ENCODE data around the gene C1RL. TPM values are rescaled to one million over a fixed set of nuclear protein-coding genes. Genes with fewer than 3 reads are reported as not detected.
A peak's percentile ranks its signal among the peaks of the same experiment; 100 is the strongest.

The C1RL gene
- total and polyA plus RNA-seq, 10 donors, result 19.1 to 126 (median 84.4) TPM

DNA sequence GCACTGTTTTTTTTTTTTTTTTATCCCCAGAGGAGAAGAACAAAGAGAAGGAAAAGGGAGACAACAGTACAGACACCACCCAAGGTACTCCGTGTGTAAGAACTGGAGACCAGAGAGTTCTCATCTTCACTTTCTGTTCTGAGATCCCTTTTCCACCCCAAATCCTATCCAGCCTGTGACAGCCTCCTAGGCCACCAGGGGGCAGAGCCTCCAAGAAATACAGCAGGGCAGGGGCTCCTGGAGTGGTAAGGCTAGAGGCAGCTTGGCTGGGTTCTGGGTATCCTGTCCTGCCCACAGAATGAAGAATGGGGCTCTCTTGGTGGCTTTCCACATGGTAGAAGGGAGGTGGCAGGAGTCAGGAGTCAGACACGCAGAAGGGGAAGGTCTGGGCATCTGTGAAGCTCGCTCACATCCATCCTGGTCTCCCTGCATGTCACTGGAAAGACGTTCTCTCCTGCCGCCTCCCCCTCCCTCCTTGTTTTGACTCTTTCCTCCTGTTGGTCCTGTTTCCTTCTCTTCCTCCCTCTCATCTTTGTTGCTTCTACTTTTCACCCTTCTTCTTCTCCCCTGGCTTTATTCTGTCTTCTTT lies 33.1 kb upstream of the C1RL start:
- 62 to 95% (median 78%) methylated on average over 5 of the region's 5 CpGs for WGBS, 5 donors
- TF ChIP-seq, protein P1, sequence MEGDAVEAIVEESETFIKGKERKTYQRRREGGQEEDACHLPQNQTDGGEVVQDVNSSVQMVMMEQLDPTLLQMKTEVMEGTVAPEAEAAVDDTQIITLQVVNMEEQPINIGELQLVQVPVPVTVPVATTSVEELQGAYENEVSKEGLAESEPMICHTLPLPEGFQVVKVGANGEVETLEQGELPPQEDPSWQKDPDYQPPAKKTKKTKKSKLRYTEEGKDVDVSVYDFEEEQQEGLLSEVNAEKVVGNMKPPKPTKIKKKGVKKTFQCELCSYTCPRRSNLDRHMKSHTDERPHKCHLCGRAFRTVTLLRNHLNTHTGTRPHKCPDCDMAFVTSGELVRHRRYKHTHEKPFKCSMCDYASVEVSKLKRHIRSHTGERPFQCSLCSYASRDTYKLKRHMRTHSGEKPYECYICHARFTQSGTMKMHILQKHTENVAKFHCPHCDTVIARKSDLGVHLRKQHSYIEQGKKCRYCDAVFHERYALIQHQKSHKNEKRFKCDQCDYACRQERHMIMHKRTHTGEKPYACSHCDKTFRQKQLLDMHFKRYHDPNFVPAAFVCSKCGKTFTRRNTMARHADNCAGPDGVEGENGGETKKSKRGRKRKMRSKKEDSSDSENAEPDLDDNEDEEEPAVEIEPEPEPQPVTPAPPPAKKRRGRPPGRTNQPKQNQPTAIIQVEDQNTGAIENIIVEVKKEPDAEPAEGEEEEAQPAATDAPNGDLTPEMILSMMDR (IDR thresholded peaks at IDR 0.05 in 8 of 11, conservative IDR thresholded peaks at IDR 0.05 in 3 of 11), result peak; percentile 37 to 82 (median 68)
- TF ChIP-seq POLR2AphosphoS5 (IDR thresholded peaks at IDR 0.05) (no peak), POLR2A (IDR thresholded peaks at IDR 0.05) (no peak)
- Histone ChIP-seq H3K9me3 (no peaks in the 10 kb centered on the region), H3K4me3 (no peak overlapping the region), H3K27me3 (replicated peaks in 1 of 7) (no peaks in the 10 kb centered on the region), H3K36me3 (peaks cover 0 to 92% (median 29%) of the 10 kb centered on the region in 6 donors), H3K27ac (no peak overlapping the region), H3K4me1 (peaks cover 0 to 19% (median 3%) of the 10 kb centered on the region in 6 donors)
- peak; percentile 72 for DNase-seq
- intact Hi-C loops (cut with DNase I; ENCODE audit: low total_unique reads), result no loop called here

DNA sequence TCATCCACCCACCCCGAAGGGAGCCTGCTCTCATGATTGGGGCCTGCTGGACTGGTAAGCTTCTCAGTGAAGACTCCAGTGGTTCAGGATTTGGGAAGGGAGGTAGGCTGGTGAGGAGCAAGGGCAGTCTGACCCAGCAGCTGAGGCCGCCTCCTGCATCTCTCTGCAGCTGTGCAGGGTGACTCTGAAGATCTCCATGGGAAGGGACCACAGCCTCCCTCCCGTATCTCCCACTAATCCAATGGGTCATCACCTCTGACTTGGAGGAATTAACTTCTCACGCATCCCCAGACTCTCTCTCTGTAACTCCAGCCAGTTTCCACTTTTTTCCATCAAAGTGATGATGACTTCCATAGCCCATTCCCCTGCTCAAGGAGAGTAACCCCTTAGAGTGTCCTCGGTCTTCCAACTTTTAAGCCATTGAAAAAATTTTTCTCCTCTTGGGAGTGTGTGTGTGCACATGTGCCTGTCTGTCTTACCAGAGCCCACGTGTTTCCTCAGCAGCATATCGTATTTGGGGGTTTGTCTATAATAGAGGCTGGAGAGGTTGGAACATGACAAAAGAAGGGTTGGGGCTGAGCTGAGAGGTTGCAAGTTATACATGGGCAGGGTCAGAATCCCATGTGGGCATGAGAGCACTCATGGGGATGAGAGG lies 32.5 kb upstream of the C1RL start:
- Histone ChIP-seq H3K4me1 (peaks cover 0 to 19% (median 3%) of the 10 kb centered on the region in 6 donors), H3K27me3 (replicated peaks in 1 of 7) (no peaks in the 10 kb centered on the region), H3K9me3 (no peaks in the 10 kb centered on the region), H3K36me3 (peaks cover 0 to 92% (median 29%) of the 10 kb centered on the region in 6 donors), H3K27ac (no peak overlapping the region), H3K4me3 (no peak overlapping the region)
- 86 to 97% (median 91%) methylated on average over 6 to 7 of the region's 7 CpGs for WGBS, 5 donors
- intact Hi-C loops (cut with DNase I; ENCODE audit: low total_unique reads), result no loop called here
- TF ChIP-seq POLR2AphosphoS5 (IDR thresholded peaks at IDR 0.05), result peak in 1 of 3 donors; percentile 11
- no peak for TF ChIP-seq POLR2A (IDR thresholded peaks at IDR 0.05)
- DNase-seq, result peak; percentile 28

DNA sequence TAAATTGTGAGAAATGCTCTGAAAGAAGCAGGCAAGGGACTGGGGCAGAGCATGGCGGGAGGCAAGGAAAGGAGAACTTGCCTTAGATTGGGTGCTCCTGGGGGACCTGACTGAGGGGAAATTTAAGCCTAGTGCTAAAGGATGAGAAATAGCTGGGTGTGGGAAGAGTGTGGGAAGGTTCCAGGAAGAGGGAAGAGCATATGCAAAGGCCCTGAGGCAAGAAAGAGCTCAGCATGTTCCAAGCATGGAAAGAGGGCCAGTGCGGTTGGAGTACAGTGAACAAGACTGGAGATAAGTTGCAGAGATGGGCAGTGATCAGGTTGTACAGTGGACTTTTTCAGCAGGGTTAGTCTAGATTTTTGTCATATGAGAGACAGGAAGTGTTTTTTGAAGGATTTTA lies 30.2 kb upstream of the C1RL start:
- Histone ChIP-seq H3K4me1 (peaks cover 0 to 21% (median 3%) of the 10 kb centered on the region in 6 donors), H3K27me3 (replicated peaks in 1 of 7) (no peaks in the 10 kb centered on the region), H3K36me3 (peaks cover 0 to 98% (median 38%) of the 10 kb centered on the region in 6 donors), H3K4me3 (no peak overlapping the region), H3K9me3 (no peaks in the 10 kb centered on the region), H3K27ac (no peak overlapping the region)
- WGBS, 5 donors, result 80 to 99% (median 98%) methylated on average over 2 of the region's 2 CpGs
- DNase-seq, result no peak
- intact Hi-C loops (cut with DNase I; ENCODE audit: low total_unique reads), result no loop called here
- no peak for TF ChIP-seq POLR2A (IDR thresholded peaks at IDR 0.05)
- TF ChIP-seq, protein P1 (IDR thresholded peaks at IDR 0.05 in 8 of 11, conservative IDR thresholded peaks at IDR 0.05 in 3 of 11), result no peak
- TF ChIP-seq POLR2AphosphoS5 (IDR thresholded peaks at IDR 0.05), result no peak

DNA sequence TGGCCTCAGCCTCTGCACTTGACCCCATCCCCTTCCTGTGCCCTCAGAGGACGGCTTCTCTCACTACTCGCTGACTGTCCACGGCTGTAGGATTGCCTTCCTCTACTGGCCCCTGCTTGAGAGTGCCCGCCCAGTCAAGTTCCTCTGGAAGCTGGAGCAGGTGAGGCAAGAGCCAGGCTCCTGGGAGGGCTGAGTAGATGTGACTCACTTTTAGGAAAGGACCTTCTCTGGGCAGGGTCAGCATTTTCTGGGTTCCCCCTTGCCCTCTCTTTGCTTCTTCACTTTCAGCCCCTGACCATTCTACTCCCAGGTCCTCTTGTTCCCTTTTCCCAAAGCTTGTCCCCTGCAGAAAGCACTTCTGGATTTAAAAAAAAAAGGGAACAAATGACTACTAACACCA lies 28.9 kb upstream of the C1RL start:
- Histone ChIP-seq H3K27ac (no peak overlapping the region), H3K36me3 (peaks cover 0 to 100% (median 46%) of the 10 kb centered on the region in 6 donors), H3K4me3 (no peak overlapping the region), H3K4me1 (peaks cover 0 to 21% (median 3%) of the 10 kb centered on the region in 6 donors), H3K9me3 (no peaks in the 10 kb centered on the region), H3K27me3 (replicated peaks in 1 of 7) (no peaks in the 10 kb centered on the region)
- TF ChIP-seq, protein P1 (IDR thresholded peaks at IDR 0.05 in 8 of 11, conservative IDR thresholded peaks at IDR 0.05 in 3 of 11), result no peak
- peak in 1 of 3 donors; percentile 16 for TF ChIP-seq POLR2AphosphoS5 (IDR thresholded peaks at IDR 0.05)
- DNase-seq, result peak; percentile 64
- WGBS, 5 donors, result 51 to 68% (median 57%) methylated on average over 4 of the region's 4 CpGs
- intact Hi-C loops (cut with DNase I; ENCODE audit: low total_unique reads), result no loop called here

All from spleen (tissue), 11 donors.